ENCODE data around the gene RAB28.

Gene RAB28

GRCh38 chr4:13329340-13329850 is 154.7 kb downstream of the RAB28 start:
- Histone ChIP-seq H3K9me3 (ENCODE audit: control insufficient read depth, low read length) (no peaks in the 10 kb centered on the region), H3K36me3 (ENCODE audit: control insufficient read depth, insufficient read depth, low read length, severe bottlenecking) (no peaks in the 10 kb centered on the region), H3K4me1 (ENCODE audit: control insufficient read depth, insufficient read depth, low read length) (peaks cover 9% of the 10 kb centered on the region), H3K9ac (ENCODE audit: low read length) (no peak overlapping the region), H3K27me3 (replicated peaks; ENCODE audit: control insufficient read depth, insufficient read depth, low read length) (no peaks in the 10 kb centered on the region), H3K4me3 (ENCODE audit: low read length) (no peak overlapping the region)
- DNase-seq (ENCODE audit: low read depth): no peak

GRCh38 chr4:13328591-13328990 is 155.5 kb downstream of the RAB28 start:
- Histone ChIP-seq H3K36me3 (ENCODE audit: control insufficient read depth, insufficient read depth, low read length, severe bottlenecking) (no peaks in the 10 kb centered on the region), H3K4me1 (ENCODE audit: control insufficient read depth, insufficient read depth, low read length) (peaks cover 13% of the 10 kb centered on the region), H3K27me3 (replicated peaks; ENCODE audit: control insufficient read depth, insufficient read depth, low read length) (no peaks in the 10 kb centered on the region), H3K4me3 (ENCODE audit: low read length) (no peak overlapping the region), H3K9ac (ENCODE audit: low read length) (no peak overlapping the region), H3K9me3 (ENCODE audit: control insufficient read depth, low read length) (no peaks in the 10 kb centered on the region)
- no peak for DNase-seq (ENCODE audit: low read depth)

GRCh38 chr4:13327991-13328390 is 156.1 kb downstream of the RAB28 start:
- no peak overlapping the region for H3K4me3 ChIP-seq (ENCODE audit: low read length)
- peaks cover 19% of the 10 kb centered on the region for H3K4me1 ChIP-seq (ENCODE audit: control insufficient read depth, insufficient read depth, low read length)
- H3K27me3 ChIP-seq (replicated peaks; ENCODE audit: control insufficient read depth, insufficient read depth, low read length): no peaks in the 10 kb centered on the region
- no peaks in the 10 kb centered on the region for H3K36me3 ChIP-seq (ENCODE audit: control insufficient read depth, insufficient read depth, low read length, severe bottlenecking)
- DNase-seq (ENCODE audit: low read depth): no peak
- H3K9me3 ChIP-seq (ENCODE audit: control insufficient read depth, low read length): no peaks in the 10 kb centered on the region
- H3K9ac ChIP-seq (ENCODE audit: low read length): no peak overlapping the region

- no peak for DNase-seq (ENCODE audit: low read depth)
- no peaks in the 10 kb centered on the region for H3K36me3 ChIP-seq (ENCODE audit: control insufficient read depth, insufficient read depth, low read length, severe bottlenecking)
- H3K4me3 ChIP-seq (ENCODE audit: low read length): no peak overlapping the region
- peaks cover 27% of the 10 kb centered on the region for H3K4me1 ChIP-seq (ENCODE audit: control insufficient read depth, insufficient read depth, low read length)
- no peak overlapping the region for H3K9ac ChIP-seq (ENCODE audit: low read length)
- H3K9me3 ChIP-seq (ENCODE audit: control insufficient read depth, low read length): peaks cover 9% of the 10 kb centered on the region
- no peaks in the 10 kb centered on the region for H3K27me3 ChIP-seq (replicated peaks; ENCODE audit: control insufficient read depth, insufficient read depth, low read length)
These were observed 158.4 kb downstream of the RAB28 start for GRCh38 chr4:13325744-13326143.

GRCh38 chr4:13323921-13324320 is 160.2 kb downstream of the RAB28 start:
- Histone ChIP-seq H3K9ac (ENCODE audit: low read length) (no peak overlapping the region), H3K36me3 (ENCODE audit: control insufficient read depth, insufficient read depth, low read length, severe bottlenecking) (no peaks in the 10 kb centered on the region), H3K4me3 (ENCODE audit: low read length) (no peak overlapping the region), H3K9me3 (ENCODE audit: control insufficient read depth, low read length) (peaks cover 9% of the 10 kb centered on the region), H3K27me3 (replicated peaks; ENCODE audit: control insufficient read depth, insufficient read depth, low read length) (no peaks in the 10 kb centered on the region), H3K4me1 (ENCODE audit: control insufficient read depth, insufficient read depth, low read length) (peaks cover 27% of the 10 kb centered on the region)
- DNase-seq (ENCODE audit: low read depth): no peak

GRCh38 chr4:13322681-13323101 is 161.4 kb downstream of the RAB28 start:
- Histone ChIP-seq H3K4me1 (ENCODE audit: control insufficient read depth, insufficient read depth, low read length) (peaks cover 18% of the 10 kb centered on the region), H3K9ac (ENCODE audit: low read length) (no peak overlapping the region)
- DNase-seq (ENCODE audit: low read depth): peak; percentile 69

More at GRCh38 chr4:13322681-13323101, 161.4 kb downstream of the RAB28 start:
- Histone ChIP-seq H3K27me3 (replicated peaks; ENCODE audit: control insufficient read depth, insufficient read depth, low read length) (no peaks in the 10 kb centered on the region), H3K36me3 (ENCODE audit: control insufficient read depth, insufficient read depth, low read length, severe bottlenecking) (no peaks in the 10 kb centered on the region), H3K9me3 (ENCODE audit: control insufficient read depth, low read length) (peaks cover 9% of the 10 kb centered on the region), H3K4me3 (ENCODE audit: low read length) (peak overlapping the region; percentile 42)
